Suprapubic skin (tissue), 3 donors: Measurements from ENCODE around the gene STH.

Source experiments
- POLR2AphosphoS5 ChIP-seq, 3 donors: sonication (generic); formaldehyde crosslinking; IDR thresholded peaks; one replicate each; pipeline ENCODE4 v1.6.1; 2017; ENCODE audit warnings: antibody characterized with exemption in 3 of 3
- TF ChIP-seq, protein P1 (sequence below), 2 donors: fragments of 200-600 bp in 1 of 2; fragments of 450-650 bp in 1 of 2; sonication (generic) in 1 of 2; IDR thresholded peaks; one replicate each; pipeline ENCODE4 v1.5.1; 2016 to 2019; ENCODE audit warnings: antibody characterized with exemption in 2 of 2, mild to moderate bottlenecking in 1 of 2, moderate library complexity in 1 of 2

DNA sequence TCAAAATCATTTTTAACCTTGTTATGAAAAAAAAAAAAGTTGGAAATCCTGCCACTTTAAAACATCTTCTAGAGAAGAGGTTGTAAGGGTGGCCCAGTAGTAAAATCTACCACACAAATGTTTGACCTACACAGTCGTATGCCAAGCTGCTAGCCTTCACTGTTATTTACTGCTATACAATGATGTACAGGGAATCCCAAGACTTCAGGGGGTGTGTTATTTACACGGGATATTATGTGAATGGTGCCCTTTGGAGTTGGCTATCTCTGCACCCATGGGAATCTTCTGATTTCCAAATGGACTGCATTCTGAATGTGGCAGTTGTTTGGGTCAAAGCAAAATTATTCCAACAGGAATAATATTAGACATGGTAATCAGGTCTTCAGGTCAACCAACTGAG, 45.9 kb downstream of the STH start:
- TF ChIP-seq, protein P1, sequence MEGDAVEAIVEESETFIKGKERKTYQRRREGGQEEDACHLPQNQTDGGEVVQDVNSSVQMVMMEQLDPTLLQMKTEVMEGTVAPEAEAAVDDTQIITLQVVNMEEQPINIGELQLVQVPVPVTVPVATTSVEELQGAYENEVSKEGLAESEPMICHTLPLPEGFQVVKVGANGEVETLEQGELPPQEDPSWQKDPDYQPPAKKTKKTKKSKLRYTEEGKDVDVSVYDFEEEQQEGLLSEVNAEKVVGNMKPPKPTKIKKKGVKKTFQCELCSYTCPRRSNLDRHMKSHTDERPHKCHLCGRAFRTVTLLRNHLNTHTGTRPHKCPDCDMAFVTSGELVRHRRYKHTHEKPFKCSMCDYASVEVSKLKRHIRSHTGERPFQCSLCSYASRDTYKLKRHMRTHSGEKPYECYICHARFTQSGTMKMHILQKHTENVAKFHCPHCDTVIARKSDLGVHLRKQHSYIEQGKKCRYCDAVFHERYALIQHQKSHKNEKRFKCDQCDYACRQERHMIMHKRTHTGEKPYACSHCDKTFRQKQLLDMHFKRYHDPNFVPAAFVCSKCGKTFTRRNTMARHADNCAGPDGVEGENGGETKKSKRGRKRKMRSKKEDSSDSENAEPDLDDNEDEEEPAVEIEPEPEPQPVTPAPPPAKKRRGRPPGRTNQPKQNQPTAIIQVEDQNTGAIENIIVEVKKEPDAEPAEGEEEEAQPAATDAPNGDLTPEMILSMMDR (IDR thresholded peaks at IDR 0.05) = no peak
- TF ChIP-seq POLR2AphosphoS5 (IDR thresholded peaks at IDR 0.05) = no peak
